ENCODE measurements around the gene TIMP3.

The TIMP3 gene

DNA sequence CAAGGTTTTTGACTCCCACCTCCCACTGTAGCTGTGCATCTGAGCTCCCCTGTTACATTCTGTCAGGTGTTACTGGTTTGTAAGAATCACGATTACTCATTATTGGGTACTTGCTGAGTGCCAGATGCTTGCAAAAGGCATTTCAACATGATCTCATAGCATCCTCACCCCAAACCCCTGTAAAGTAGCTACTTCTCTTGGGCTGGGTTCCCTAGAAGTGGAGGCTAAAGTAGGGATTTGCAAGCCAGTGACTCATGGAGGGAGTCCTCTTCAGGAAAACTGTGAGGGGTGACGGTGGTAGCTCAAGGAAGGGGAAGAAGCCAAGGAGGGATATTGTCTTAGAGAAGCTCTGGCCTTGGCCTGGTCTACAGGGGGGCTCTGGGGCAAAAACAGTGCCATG lies 78.6 kb downstream of the TIMP3 start:
- no peaks in the 10 kb centered on the region for H3K9me3 ChIP-seq (replicated peaks; ENCODE audit: low read length)

DNA sequence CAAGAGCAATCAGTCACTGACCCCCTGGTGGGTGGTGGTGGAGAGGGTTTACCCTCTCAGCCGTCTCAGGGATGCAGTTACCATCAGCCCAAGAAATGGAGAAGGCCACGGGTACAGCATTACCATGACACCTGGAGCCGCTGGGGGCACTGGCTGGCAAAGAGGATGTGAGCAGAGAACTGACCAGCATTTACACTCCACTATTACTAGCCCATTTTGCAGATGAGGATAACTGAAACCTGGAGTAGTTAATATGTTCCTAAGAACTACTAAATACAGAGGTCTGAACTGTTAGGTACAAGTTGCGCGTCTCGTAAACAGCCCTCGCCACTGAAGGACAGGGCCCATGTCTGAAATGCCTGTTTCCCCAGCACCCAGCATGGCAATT lies 79.0 kb downstream of the TIMP3 start:
- H3K9ac ChIP-seq (ENCODE audit: low read depth, low read length), result no peak overlapping the region
- no peaks in the 10 kb centered on the region for H3K27me3 ChIP-seq (ENCODE audit: control insufficient read depth, insufficient read depth, low read length)
- H3K4me3 ChIP-seq (ENCODE audit: low read length), result no peak overlapping the region
- no peaks in the 10 kb centered on the region for H3K36me3 ChIP-seq (ENCODE audit: insufficient read depth, low read length)
- H3K4me1 ChIP-seq (ENCODE audit: control insufficient read depth, insufficient read depth, low read length), result no peaks in the 10 kb centered on the region
- peak overlapping the region; percentile 5 for H3K4me2 ChIP-seq (ENCODE audit: low read length)
- no peaks in the 10 kb centered on the region for H3K9me3 ChIP-seq (replicated peaks; ENCODE audit: low read length)

More for the DNA sequence above, 78.6 kb downstream of the TIMP3 start:
- no peak overlapping the region for H3K9ac ChIP-seq (ENCODE audit: low read depth, low read length)
- no peaks in the 10 kb centered on the region for H3K36me3 ChIP-seq (ENCODE audit: insufficient read depth, low read length)
- H3K4me1 ChIP-seq (ENCODE audit: control insufficient read depth, insufficient read depth, low read length), result no peaks in the 10 kb centered on the region
- no peak overlapping the region for H3K4me3 ChIP-seq (ENCODE audit: low read length)
- no peaks in the 10 kb centered on the region for H3K27me3 ChIP-seq (ENCODE audit: control insufficient read depth, insufficient read depth, low read length)
- H3K4me2 ChIP-seq (ENCODE audit: low read length), result no peak overlapping the region

DNA sequence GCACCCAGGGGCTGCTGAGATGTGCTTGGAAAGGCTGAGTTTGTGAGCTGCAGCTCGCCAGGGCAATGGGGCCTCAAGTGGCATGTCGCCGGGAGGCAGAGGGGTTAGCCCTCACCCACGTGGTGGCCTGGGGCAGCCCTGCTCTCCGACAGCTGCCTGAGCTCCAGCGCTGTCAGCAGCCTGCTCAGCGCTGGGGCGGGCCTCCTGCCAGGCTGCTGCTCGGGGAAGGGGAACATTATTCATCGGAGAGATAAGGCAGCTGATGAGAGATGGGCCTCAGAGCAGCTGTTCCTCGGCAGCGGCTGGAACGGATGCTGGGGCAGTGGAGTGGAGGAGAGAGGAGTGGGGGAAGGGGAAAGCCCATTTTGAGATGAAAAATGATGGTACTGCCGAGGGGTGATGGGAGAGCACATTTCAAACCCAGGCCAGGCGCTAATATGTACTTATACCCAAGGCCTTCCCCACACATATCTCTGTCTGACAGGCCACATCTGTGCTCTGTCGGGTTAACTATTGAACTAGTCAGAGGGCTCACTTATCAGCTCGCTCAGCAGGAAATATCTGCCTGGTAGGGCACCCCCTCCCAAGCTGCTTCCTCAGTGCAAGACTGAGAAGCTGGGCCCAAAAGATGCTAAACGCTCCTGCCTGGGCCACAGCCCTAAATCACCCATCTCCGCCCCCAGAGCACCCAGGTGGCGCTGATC lies 79.5 kb downstream of the TIMP3 start:
- H3K4me1 ChIP-seq (ENCODE audit: control insufficient read depth, insufficient read depth, low read length), result no peaks in the 10 kb centered on the region
- H3K9me3 ChIP-seq (replicated peaks; ENCODE audit: low read length), result no peaks in the 10 kb centered on the region
- no peak overlapping the region for H3K9ac ChIP-seq (ENCODE audit: low read depth, low read length)
- H3K4me3 ChIP-seq (ENCODE audit: low read length), result no peak overlapping the region
- peak overlapping the region; percentile 17 for H3K4me2 ChIP-seq (ENCODE audit: low read length)
- no peaks in the 10 kb centered on the region for H3K27me3 ChIP-seq (ENCODE audit: control insufficient read depth, insufficient read depth, low read length)
- H3K36me3 ChIP-seq (ENCODE audit: insufficient read depth, low read length), result no peaks in the 10 kb centered on the region

DNA sequence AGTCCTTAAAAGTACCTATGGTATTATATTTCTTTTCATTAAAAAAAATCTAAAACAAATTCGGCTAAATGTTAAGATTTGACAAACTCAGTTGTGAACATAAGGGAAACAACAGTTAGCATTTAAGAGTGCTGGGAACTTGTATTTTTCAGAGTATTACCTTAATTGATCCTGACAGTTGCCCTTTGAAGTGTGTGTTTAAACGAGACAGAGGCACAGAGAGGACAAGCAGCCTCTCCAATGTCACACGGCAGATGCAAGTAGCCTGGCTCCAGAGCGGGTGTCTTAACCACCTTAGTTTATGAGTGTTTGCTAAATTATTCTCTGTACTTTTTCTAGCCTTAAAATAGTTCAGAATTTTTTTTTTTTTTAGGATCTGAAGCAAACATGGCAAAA lies 80.9 kb downstream of the TIMP3 start:
- H3K4me2 ChIP-seq (ENCODE audit: low read length), result no peak overlapping the region
- H3K36me3 ChIP-seq (ENCODE audit: insufficient read depth, low read length), result no peaks in the 10 kb centered on the region
- no peak overlapping the region for H3K4me3 ChIP-seq (ENCODE audit: low read length)
- H3K27me3 ChIP-seq (ENCODE audit: control insufficient read depth, insufficient read depth, low read length), result no peaks in the 10 kb centered on the region
- H3K9ac ChIP-seq (ENCODE audit: low read depth, low read length), result no peak overlapping the region
- H3K9me3 ChIP-seq (replicated peaks; ENCODE audit: low read length), result no peaks in the 10 kb centered on the region
- no peaks in the 10 kb centered on the region for H3K4me1 ChIP-seq (ENCODE audit: control insufficient read depth, insufficient read depth, low read length)

DNA sequence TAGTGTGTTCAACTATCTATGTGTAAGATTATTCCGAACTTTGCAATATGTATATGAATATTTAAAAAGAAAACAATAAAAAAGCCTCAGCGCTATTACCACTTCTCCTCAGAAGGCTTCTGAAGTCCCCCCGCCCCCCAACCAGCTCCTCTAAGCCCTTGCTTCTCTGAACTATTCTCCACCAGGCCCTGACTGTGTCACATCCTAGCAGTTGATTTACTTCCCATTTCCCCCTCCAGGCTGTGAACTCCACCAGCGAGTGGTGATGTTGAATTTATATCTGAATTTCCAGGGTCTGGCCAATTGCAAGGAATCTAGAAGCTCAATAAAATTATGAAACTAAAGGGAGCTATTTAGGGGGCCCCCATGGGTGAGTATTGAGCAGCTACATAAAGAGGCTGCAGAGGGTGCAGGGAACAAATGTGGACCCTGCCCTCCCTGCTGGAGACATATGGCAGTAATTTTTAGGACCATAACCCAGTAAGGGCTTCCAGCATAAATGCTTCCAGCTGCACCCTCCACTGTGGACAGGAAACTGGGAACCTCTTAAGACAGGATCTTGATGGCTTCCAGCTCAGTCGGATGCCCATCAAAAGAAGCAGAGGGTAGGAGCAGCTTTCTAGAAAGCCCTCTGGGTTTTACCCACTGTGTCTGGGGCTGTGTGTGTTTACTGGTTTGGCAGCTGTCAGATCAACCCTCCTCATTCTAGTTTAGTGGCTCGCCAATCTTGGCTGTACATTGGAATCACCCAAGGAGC lies 81.4 kb downstream of the TIMP3 start:
- Histone ChIP-seq H3K4me1 (ENCODE audit: control insufficient read depth, insufficient read depth, low read length) (no peaks in the 10 kb centered on the region), H3K4me2 (ENCODE audit: low read length) (no peak overlapping the region), H3K4me3 (ENCODE audit: low read length) (no peak overlapping the region), H3K27me3 (ENCODE audit: control insufficient read depth, insufficient read depth, low read length) (no peaks in the 10 kb centered on the region), H3K9ac (ENCODE audit: low read depth, low read length) (no peak overlapping the region), H3K36me3 (ENCODE audit: insufficient read depth, low read length) (no peaks in the 10 kb centered on the region), H3K9me3 (replicated peaks; ENCODE audit: low read length) (no peaks in the 10 kb centered on the region)

DNA sequence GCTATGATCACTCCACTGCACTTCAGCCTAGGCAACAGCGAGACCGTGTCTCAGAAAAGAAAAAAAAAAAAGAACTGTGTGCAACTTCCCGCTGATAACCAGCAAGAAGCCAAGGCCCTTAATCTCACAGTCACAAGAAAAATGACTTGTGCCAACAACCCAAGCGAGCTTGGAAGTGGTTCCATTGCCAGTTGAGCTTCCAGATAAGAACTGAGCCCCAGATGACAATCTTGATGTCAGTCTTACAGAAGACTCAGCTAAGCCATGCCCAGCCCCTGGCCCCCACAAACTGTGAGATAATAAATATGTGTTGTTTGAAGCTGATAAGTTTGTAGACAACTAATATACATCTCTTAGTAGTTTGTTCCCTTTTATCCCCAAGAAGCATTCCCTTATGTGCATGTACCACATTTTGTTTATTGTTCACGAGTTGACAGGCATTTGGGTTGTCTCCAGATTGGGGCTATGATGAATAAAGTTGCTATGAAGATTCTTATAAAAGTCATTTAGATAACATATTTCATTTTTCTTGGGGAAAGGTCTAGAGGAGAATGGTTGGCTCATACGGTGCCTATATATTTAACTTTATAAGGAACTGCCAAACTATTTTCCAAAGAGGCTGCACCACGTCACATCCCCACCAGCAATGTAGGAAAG lies 85.9 kb downstream of the TIMP3 start:
- no peak overlapping the region for H3K9ac ChIP-seq (ENCODE audit: low read depth, low read length)
- no peaks in the 10 kb centered on the region for H3K36me3 ChIP-seq (ENCODE audit: insufficient read depth, low read length)
- no peaks in the 10 kb centered on the region for H3K4me1 ChIP-seq (ENCODE audit: control insufficient read depth, insufficient read depth, low read length)
- no peak overlapping the region for H3K4me3 ChIP-seq (ENCODE audit: low read length)
- H3K9me3 ChIP-seq (replicated peaks; ENCODE audit: low read length), result no peaks in the 10 kb centered on the region
- H3K27me3 ChIP-seq (ENCODE audit: control insufficient read depth, insufficient read depth, low read length), result no peaks in the 10 kb centered on the region
- no peak overlapping the region for H3K4me2 ChIP-seq (ENCODE audit: low read length)

DNA sequence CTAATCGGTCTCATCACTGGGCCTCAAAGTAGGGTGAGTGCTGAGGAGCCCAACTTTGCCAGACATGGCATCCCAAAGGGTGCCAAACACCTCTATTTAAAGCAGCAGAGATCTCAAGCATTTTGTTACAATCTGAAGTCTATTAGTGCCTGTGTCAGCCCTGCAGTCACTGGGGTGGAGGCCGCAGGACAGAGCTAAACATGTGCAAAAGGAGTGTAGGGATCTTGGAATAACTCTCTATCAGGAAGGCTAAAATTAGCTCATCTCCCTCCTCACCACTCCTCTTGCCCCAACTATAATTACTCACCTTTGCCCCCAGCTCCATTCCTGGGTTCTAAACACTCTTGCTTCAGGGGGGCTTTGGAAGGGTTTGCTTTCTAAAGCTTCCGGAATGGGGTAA lies 87.5 kb downstream of the TIMP3 start:
- Histone ChIP-seq H3K4me1 (ENCODE audit: control insufficient read depth, insufficient read depth, low read length) (no peaks in the 10 kb centered on the region), H3K9me3 (replicated peaks; ENCODE audit: low read length) (no peaks in the 10 kb centered on the region), H3K4me3 (ENCODE audit: low read length) (no peak overlapping the region), H3K9ac (ENCODE audit: low read depth, low read length) (no peak overlapping the region), H3K27me3 (ENCODE audit: control insufficient read depth, insufficient read depth, low read length) (no peaks in the 10 kb centered on the region), H3K4me2 (ENCODE audit: low read length) (no peak overlapping the region), H3K36me3 (ENCODE audit: insufficient read depth, low read length) (no peaks in the 10 kb centered on the region)

DNA sequence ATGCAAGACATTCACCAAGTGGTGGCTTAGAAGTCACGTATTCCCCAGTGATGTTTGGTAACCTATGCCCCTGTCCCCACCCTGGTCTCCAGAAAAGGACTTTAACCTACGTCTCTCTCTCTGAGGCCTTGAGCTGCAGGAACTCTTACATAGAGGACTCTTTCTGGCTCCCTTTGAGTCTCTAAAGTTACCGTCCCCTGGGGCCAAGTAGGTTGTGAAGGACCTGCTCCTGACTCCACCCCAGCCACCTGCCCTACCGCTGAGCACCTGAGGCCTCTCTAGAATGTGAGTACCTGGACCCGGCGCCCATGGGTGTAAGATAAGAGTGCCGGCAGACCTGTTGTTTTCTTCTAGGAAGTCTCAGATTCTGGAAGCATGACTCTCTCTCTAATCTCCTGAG lies 95.4 kb downstream of the TIMP3 start:
- Histone ChIP-seq H3K4me1 (ENCODE audit: control insufficient read depth, insufficient read depth, low read length) (no peaks in the 10 kb centered on the region), H3K36me3 (ENCODE audit: insufficient read depth, low read length) (no peaks in the 10 kb centered on the region), H3K9ac (ENCODE audit: low read depth, low read length) (no peak overlapping the region), H3K4me2 (ENCODE audit: low read length) (no peak overlapping the region), H3K4me3 (ENCODE audit: low read length) (no peak overlapping the region), H3K9me3 (replicated peaks; ENCODE audit: low read length) (no peaks in the 10 kb centered on the region), H3K27me3 (ENCODE audit: control insufficient read depth, insufficient read depth, low read length) (no peaks in the 10 kb centered on the region)

DNA sequence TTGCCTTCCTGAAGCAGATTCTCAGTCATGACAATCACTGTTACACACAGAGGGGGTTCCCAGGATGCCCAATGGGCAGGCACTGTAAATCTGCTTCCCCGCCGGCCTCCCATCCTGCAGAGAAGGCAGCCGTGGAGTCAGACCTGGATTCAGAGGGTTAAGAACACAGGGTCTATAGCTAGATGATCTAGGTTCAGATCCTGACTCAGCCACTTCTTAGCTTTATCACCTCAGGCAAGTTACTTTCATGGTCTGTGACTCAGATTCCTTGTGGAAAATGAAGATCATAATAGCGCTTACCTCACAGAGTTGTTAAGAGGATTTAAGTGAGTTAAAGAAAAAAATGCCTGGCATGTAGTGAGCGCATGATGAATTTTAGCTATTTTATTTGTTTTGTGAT lies 95.9 kb downstream of the TIMP3 start:
- H3K4me3 ChIP-seq (ENCODE audit: low read length), result no peak overlapping the region
- H3K4me1 ChIP-seq (ENCODE audit: control insufficient read depth, insufficient read depth, low read length), result no peaks in the 10 kb centered on the region
- no peak overlapping the region for H3K9ac ChIP-seq (ENCODE audit: low read depth, low read length)
- no peaks in the 10 kb centered on the region for H3K36me3 ChIP-seq (ENCODE audit: insufficient read depth, low read length)
- H3K4me2 ChIP-seq (ENCODE audit: low read length), result no peak overlapping the region
- H3K9me3 ChIP-seq (replicated peaks; ENCODE audit: low read length), result no peaks in the 10 kb centered on the region
- H3K27me3 ChIP-seq (ENCODE audit: control insufficient read depth, insufficient read depth, low read length), result no peaks in the 10 kb centered on the region

DNA sequence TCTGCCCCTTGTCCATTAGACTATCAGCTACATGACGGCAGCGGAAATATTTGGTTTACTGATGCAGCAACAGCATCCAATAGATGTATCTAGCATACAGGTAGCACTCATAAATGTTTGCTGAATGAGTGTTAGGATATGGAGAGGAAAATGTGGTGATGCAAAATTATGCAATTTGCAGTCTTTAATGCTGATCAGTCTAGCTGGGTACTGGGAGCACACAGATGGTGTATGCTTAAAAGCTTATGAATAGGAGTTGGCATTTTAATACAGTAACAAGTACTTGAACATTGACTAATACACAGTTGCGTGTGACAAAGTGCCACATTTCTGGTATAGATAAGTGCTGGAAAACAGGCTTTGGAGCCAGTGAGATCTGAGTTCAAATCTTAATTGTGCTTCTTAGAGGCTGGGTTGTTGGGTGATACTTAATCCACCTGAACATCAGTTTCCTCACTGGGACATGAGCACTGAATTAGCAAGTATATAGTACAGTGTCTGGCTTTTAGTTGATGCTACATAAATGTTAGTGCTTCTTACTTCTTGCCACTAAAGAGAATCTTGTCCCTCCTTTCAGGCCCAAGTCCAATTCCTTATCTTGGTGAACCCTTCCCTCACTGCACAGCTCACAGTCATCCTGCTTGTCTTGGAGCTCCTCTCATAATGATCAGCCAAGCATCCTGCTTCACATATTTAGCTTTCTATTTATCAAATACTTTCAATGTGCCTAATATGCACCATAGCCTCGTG lies 99.6 kb downstream of the TIMP3 start:
- Histone ChIP-seq H3K4me2 (ENCODE audit: low read length) (no peak overlapping the region), H3K27me3 (ENCODE audit: control insufficient read depth, insufficient read depth, low read length) (no peaks in the 10 kb centered on the region), H3K4me3 (ENCODE audit: low read length) (no peak overlapping the region), H3K36me3 (ENCODE audit: insufficient read depth, low read length) (no peaks in the 10 kb centered on the region), H3K4me1 (ENCODE audit: control insufficient read depth, insufficient read depth, low read length) (no peaks in the 10 kb centered on the region), H3K9me3 (replicated peaks; ENCODE audit: low read length) (no peaks in the 10 kb centered on the region), H3K9ac (ENCODE audit: low read depth, low read length) (no peak overlapping the region)

DNA sequence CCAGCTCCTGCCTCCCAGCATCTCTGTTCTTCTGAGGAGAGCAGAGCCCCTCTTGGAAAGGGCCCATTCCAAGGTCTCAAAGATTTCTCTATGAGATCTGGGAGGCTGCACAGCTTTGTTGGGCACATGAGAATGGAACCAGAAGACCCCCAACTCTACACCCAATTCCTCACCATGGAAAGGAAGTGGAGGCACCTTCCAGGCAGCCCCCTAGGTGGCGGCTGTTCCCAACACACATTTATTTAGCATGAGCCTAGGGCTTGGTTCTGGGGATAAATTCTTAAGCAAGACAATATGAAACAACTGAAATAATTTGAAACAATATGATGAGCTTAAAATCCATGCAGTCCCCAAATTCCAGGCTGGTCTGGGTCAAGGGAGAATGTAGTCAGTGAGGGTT lies 100.4 kb downstream of the TIMP3 start:
- Histone ChIP-seq H3K9me3 (replicated peaks; ENCODE audit: low read length) (no peaks in the 10 kb centered on the region), H3K4me1 (ENCODE audit: control insufficient read depth, insufficient read depth, low read length) (no peaks in the 10 kb centered on the region), H3K27me3 (ENCODE audit: control insufficient read depth, insufficient read depth, low read length) (no peaks in the 10 kb centered on the region), H3K9ac (ENCODE audit: low read depth, low read length) (no peak overlapping the region), H3K4me3 (ENCODE audit: low read length) (no peak overlapping the region), H3K36me3 (ENCODE audit: insufficient read depth, low read length) (no peaks in the 10 kb centered on the region), H3K4me2 (ENCODE audit: low read length) (no peak overlapping the region)
